Lung (tissue), 12 donors: ENCODE measurements around the gene NDUFB6. TPM values are rescaled to one million over a fixed set of nuclear protein-coding genes. Genes with fewer than 3 reads are reported as not detected.

Source experiments
- ATAC-seq: fragments of 200-7000 bp; cut with Tn5 transposase; one replicate; pipeline ENCODE4 v1.9.1; 2020; ENCODE audit warnings: moderate number of reproducible peaks; ENCODE audit not compliant: insufficient read depth, low FRiP score
- DNase-seq, 3 donors: peaks; one replicate each; pipeline ENCODE4 v3.0.0-alpha.2; 2013 to 2017
- H3K27ac ChIP-seq, 2 donors: one replicate each; pipeline ENCODE4 v1.5.1; 2013; ENCODE audit warnings: mild to moderate bottlenecking in 2 of 2, moderate library complexity in 2 of 2, control low read depth in 1 of 2, inconsistent platforms in 1 of 2, low read depth in 1 of 2, low read length in 1 of 2
- H3K27me3 ChIP-seq, 3 donors: one replicate each; pipeline ENCODE4 v1.5.1; 2013; ENCODE audit warnings: low read length in 2 of 3; ENCODE audit not compliant: control insufficient read depth in 3 of 3, insufficient read depth in 3 of 3
- H3K36me3 ChIP-seq, 4 donors: one replicate each; pipeline ENCODE4 v1.5.1; 2013; ENCODE audit warnings: low read length in 4 of 4, mild to moderate bottlenecking in 1 of 4, moderate library complexity in 1 of 4; ENCODE audit not compliant: control insufficient read depth in 4 of 4, insufficient read depth in 4 of 4
- H3K4me1 ChIP-seq, 5 donors: one replicate each; pipeline ENCODE4 v1.5.1; 2013; ENCODE audit warnings: low read length in 5 of 5, mild to moderate bottlenecking in 2 of 5, moderate library complexity in 1 of 5; ENCODE audit not compliant: control insufficient read depth in 5 of 5, insufficient read depth in 5 of 5
- H3K4me3 ChIP-seq: one replicate; pipeline ENCODE4 v1.5.1; 2013; ENCODE audit warnings: mild to moderate bottlenecking, control low read depth, moderate library complexity
- H3K9ac ChIP-seq, 2 donors: one replicate each; pipeline ENCODE4 v1.5.1; 2013; ENCODE audit warnings: low read length in 2 of 2, control low read depth in 1 of 2; ENCODE audit not compliant: insufficient read depth in 1 of 2
- H3K9me3 ChIP-seq, 4 donors: one replicate each; pipeline ENCODE4 v1.5.1; 2013; ENCODE audit warnings: low read length in 3 of 4, mild to moderate bottlenecking in 1 of 4, moderate library complexity in 1 of 4; ENCODE audit not compliant: control insufficient read depth in 4 of 4, insufficient read depth in 3 of 4
- CTCF ChIP-seq: IDR thresholded peaks from 2 replicates; pipeline ENCODE4 v1.5.1; 2012; ENCODE audit warnings: mild to moderate bottlenecking; ENCODE audit errors: control extremely low read depth, extremely low read depth
- WGBS, 2 donors: extraction: QIAGEN DNeasy Blood & Tissue Kit; methylation state at CpG; one replicate each; pipeline ENCODE4 v1.1.7; 2013; 5-methylcytosine and 5-hydroxymethylcytosine counted together
- polyA plus RNA-seq, 2 donors: library from polyadenylated mRNA; stranded (reverse); fragments of 200-250 nt; gene quantifications; one replicate each; pipeline ENCODE4 v1.2.1, GENCODE V29; 2013
- total RNA-seq, 2 donors: library from RNA; depleted of rRNA in 1 of 2; stranded (reverse); fragments of >200 nt in 1 of 2; gene quantifications; one replicate each; pipeline ENCODE4 v1.2.1, GENCODE V29; 2014 to 2021
- donor health status: control.
- donor health status: control.
- donor health status: Bipolar disorder and iron deficiency.
- donor health status: healthy.
- donor health status: DM: yes; HTN: yes; CAD: no.

NDUFB6 gene
- total and polyA plus RNA-seq, 4 donors, result 34.4 to 48.6 (median 42.2) TPM

- H3K4me3 ChIP-seq, result no peak overlapping the region
- ATAC-seq (no peak), DNase-seq (no peak)
- H3K27me3 ChIP-seq, result peaks cover 0 to 10% (median 0%) of the 10 kb centered on the region in 3 donors
- no peaks in the 10 kb centered on the region for H3K36me3 ChIP-seq
- TF ChIP-seq CTCF, result no peak
- H3K4me1 ChIP-seq, result peaks cover 0 to 5% (median 0%) of the 10 kb centered on the region in 5 donors
- WGBS, 2 donors, result 89 to 92% methylated on average over 3 of the region's 3 CpGs
- no peak overlapping the region for H3K27ac ChIP-seq
- no peaks in the 10 kb centered on the region for H3K9me3 ChIP-seq
- no peak overlapping the region for H3K9ac ChIP-seq
Measured at GRCh38 chr9:32577316-32577715, 4.4 kb upstream of the NDUFB6 start.

- TF ChIP-seq CTCF, result no peak
- 40 to 76% methylated on average over 1 of the region's 1 CpG for WGBS, 2 donors
- ATAC-seq (no peak), DNase-seq (no peak)
- no peak overlapping the region for H3K4me3 ChIP-seq
- no peaks in the 10 kb centered on the region for H3K9me3 ChIP-seq
- H3K36me3 ChIP-seq, result peaks cover 0 to 3% (median 1%) of the 10 kb centered on the region in 4 donors
- H3K27me3 ChIP-seq, result peaks cover 0 to 10% (median 0%) of the 10 kb centered on the region in 3 donors
- peaks cover 0 to 21% (median 5%) of the 10 kb centered on the region in 5 donors for H3K4me1 ChIP-seq
- no peak overlapping the region for H3K9ac ChIP-seq
- no peak overlapping the region for H3K27ac ChIP-seq
Measured at GRCh38 chr9:32574858-32575257, 1.9 kb upstream of the NDUFB6 start.

- H3K9me3 ChIP-seq, result no peaks in the 10 kb centered on the region
- H3K27ac ChIP-seq, result no peak overlapping the region
- no peak for TF ChIP-seq CTCF
- no peak overlapping the region for H3K9ac ChIP-seq
- 86 to 87% methylated on average over 7 of the region's 7 CpGs for WGBS, 2 donors
- DNase-seq (no peak), ATAC-seq (no peak)
- peaks cover 0 to 21% (median 5%) of the 10 kb centered on the region in 5 donors for H3K4me1 ChIP-seq
- peaks cover 0 to 7% (median 0%) of the 10 kb centered on the region in 3 donors for H3K27me3 ChIP-seq
- no peak overlapping the region for H3K4me3 ChIP-seq
- H3K36me3 ChIP-seq, result peaks cover 0 to 4% (median 2%) of the 10 kb centered on the region in 4 donors
Measured at GRCh38 chr9:32573821-32574220, 862 bp upstream of the NDUFB6 start.
